Coronary artery (tissue), 2 donors: Measurements from ENCODE around the gene HGS.

Experiments
- DNase-seq: peaks from one replicate; pipeline ENCODE4 v3.0.0-alpha.2; 2017; ENCODE audit warnings: low spot score
- H3K27ac ChIP-seq, 2 donors: fragments of 200-600 bp; sonication (generic); one replicate each; pipeline ENCODE4 v1.5.1; 2016 to 2019
- H3K4me3 ChIP-seq: fragments of 200-600 bp; sonication (generic); 2 replicates; pipeline ENCODE4 v1.5.1; 2016; ENCODE audit warnings: mild to moderate bottlenecking, moderate library complexity
- TF ChIP-seq, protein P1 (sequence below): fragments of 200-600 bp; sonication (generic); IDR thresholded peaks from one replicate; pipeline ENCODE4 v1.5.1; 2019; ENCODE audit warnings: antibody characterized with exemption

The HGS gene

DNA sequence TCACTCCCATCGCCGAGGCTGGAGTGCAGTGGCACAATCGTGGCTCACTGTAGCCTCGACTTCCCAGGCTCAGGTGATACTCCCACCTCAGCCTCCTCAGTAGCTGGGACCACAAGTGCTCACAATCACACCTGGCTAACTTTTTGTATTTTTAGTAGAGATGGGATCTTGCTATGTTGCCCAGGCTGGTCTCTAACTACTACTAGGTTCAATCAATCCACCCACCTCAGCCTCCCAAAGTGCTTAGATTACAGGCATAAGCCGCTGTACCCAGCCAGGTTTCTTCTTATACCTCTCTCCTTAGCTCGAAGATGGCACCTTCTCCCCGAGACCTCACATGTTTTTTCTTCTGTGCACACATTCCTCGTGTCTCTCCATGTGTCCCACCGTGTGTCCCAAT is 43.8 kb upstream of the HGS start:
- H3K4me3 ChIP-seq, result no peak overlapping the region
- TF ChIP-seq, protein P1, sequence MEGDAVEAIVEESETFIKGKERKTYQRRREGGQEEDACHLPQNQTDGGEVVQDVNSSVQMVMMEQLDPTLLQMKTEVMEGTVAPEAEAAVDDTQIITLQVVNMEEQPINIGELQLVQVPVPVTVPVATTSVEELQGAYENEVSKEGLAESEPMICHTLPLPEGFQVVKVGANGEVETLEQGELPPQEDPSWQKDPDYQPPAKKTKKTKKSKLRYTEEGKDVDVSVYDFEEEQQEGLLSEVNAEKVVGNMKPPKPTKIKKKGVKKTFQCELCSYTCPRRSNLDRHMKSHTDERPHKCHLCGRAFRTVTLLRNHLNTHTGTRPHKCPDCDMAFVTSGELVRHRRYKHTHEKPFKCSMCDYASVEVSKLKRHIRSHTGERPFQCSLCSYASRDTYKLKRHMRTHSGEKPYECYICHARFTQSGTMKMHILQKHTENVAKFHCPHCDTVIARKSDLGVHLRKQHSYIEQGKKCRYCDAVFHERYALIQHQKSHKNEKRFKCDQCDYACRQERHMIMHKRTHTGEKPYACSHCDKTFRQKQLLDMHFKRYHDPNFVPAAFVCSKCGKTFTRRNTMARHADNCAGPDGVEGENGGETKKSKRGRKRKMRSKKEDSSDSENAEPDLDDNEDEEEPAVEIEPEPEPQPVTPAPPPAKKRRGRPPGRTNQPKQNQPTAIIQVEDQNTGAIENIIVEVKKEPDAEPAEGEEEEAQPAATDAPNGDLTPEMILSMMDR, result no peak
- no peak for DNase-seq
- no peak overlapping the region for H3K27ac ChIP-seq

DNA sequence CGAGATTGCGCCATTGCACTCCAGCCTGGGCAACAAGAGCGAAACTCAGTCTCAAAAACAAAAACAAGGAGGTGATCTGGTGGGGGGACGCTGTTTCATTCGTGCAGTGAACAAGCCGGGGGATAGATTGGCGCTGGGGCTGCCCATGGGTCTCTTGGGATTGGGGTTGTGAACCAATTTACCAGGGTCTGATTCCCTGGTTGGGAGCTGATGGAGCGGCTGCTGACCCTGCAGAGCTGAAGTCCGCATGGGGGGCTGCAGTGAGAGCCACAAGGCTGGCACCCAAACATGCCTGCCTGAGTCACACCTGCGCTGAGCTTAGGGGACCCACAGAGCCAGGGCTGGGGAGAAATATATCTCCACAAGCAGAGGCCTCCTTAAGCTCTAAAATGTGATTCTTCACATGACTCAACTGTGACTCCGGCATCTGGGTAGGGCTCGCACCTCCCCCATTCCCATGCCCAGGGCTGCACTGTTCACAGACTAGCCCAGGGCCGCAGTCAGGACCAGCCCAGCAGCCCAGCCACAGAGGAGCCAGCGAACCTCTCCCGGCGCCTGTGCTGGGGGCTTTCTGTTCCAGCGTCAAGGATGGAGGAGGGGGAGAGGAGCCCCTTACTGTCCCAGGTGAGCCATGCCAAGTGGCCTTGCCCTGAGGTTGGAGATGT is 41.9 kb upstream of the HGS start:
- TF ChIP-seq, protein P1, result no peak
- no peak for DNase-seq
- no peak overlapping the region for H3K4me3 ChIP-seq
- no peak overlapping the region for H3K27ac ChIP-seq

DNA sequence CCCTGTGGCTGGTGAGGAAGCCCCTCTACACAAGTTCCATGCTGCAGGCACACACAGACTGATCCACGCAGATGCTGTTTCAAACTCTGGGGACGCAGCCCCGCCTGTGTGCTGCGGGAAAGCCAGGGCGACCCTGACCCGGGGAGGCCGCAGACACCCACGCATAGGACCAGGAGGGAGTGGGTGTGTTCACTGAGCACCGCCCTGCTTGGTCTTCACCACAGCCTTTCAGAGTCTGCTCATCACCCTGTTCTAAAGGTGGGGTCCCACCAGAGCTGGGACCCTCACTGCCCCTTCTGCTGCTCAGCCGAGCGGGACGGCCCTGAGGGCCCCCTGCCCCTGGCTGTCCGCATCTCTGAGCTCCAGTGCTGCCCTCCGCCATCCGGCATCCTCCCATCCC is 39.3 kb upstream of the HGS start:
- H3K4me3 ChIP-seq, result no peak overlapping the region
- H3K27ac ChIP-seq, result no peak overlapping the region
- TF ChIP-seq, protein P1, result no peak
- DNase-seq, result no peak

DNA sequence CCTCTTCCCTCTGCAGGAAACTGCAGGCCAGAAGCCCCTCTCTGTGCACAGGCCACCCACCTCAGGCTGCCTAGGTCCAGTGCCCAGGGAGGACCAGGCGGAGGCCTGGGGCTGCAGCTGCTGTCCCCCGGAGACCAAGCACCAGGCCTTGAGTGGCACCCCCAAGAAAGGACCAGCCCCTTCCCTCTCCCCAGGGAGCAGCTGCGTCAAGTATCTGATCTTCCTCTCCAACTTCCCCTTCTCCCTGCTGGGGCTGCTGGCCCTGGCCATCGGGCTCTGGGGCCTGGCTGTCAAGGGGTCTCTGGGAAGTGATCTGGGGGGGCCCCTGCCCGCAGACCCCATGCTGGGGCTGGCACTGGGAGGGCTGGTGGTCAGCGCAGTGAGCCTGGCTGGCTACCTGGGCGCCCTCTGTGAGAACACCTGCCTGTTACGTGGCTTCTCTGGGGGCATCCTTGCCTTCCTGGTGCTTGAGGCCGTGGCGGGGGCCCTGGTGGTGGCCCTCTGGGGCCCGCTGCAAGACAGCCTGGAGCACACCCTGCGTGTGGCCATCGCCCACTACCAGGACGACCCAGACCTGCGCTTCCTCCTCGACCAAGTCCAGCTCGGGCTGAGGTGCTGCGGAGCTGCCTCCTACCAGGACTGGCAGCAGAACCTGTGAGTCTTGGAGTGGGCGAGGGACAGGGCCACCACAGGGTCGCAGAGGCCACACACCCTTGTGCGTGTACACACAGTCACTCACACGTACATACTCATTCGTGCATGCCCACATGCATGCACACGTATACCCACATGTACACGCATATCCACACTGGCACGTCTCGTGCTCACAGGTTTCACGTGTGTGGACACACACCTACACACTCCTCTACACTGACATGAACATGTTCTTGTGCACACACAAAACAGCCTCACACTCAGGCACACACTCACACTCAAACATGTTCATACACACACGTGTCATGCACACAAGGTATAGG is 38.5 kb upstream of the HGS start:
- no peak for DNase-seq
- TF ChIP-seq, protein P1, result no peak
- Histone ChIP-seq H3K27ac (no peak overlapping the region), H3K4me3 (no peak overlapping the region)

DNA sequence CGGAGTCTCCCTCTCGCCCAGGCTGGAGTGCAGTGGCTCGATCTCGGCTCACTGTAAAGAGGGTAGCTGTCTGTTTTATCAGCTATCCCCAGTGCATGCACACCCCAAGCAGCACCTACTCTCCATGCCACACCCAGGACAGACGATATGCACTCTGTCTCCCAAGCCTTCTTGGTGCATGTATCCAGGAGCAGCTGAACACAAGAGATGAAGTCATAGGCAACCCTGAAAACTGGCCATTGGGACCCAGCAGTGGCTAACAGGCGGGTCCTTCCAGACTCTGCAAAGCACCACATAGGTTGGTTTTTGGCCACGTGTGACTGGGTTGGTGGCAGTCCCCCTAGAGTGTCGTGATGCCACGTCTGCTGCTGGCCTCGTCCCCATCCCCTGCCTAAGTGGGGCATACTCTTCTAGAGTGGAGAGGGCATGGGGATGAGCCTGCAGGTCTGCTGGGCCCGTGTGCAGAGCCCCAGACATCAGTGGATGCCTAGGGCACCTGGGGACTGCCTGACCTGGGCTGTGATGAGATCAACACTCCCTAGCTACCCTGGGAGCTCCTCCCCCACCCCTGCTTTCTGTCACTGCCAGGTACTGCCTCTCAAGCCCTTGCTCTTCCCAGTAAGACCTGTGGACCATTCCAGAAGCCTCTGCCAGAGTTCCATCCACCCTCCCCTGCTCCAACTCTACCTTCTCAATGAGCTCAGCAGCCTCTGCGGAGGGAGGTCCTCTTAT is 36.8 kb upstream of the HGS start:
- Histone ChIP-seq H3K27ac (no peak overlapping the region), H3K4me3 (no peak overlapping the region)
- TF ChIP-seq, protein P1, result no peak
- DNase-seq, result no peak

DNA sequence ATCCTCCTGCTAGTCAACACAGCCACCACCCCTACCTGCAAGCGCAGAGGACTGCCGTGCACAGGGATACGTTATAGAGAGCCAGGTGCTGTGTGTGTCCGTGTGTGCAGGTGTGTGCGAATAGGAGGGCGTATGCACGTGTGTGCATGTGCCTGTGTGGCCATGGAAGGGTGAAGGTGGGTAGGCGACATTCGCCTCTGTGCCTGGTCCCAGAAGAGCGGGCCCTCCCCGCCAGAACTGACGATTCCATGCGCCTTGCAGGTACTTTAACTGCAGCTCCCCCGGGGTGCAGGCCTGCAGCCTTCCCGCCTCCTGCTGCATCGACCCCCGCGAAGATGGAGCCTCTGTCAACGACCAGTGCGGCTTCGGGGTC is 36.2 kb upstream of the HGS start:
- DNase-seq, result no peak
- TF ChIP-seq, protein P1, result no peak
- H3K4me3 ChIP-seq, result no peak overlapping the region
- no peak overlapping the region for H3K27ac ChIP-seq
